Endothelial cell (in vitro differentiated cells): ENCODE results near the gene NAALADL2. TPM values are rescaled to one million over a fixed set of nuclear protein-coding genes. Genes with fewer than 3 reads are reported as not detected.
"Not testable (repeated sequence)": the region's sequence is repeated elsewhere in the genome, so short reads cannot be mapped to it uniquely, and the experiment has no call there.

Experiments
- DNase-seq: peaks from one replicate; pipeline ENCODE4 v3.0.0; 2021; ENCODE audit warnings: low spot score
- H3K27ac Mint-ChIP-seq: one replicate; pipeline ENCODE4 v1.8.0; 2021; ENCODE audit warnings: mixed read lengths, inconsistent platforms; ENCODE audit not compliant: unreplicated experiment
- H3K27me3 Mint-ChIP-seq: one replicate; pipeline ENCODE4 v1.8.0; 2021; ENCODE audit warnings: mild to moderate bottlenecking, moderate library complexity, mixed read lengths, inconsistent platforms; ENCODE audit not compliant: unreplicated experiment
- H3K36me3 Mint-ChIP-seq: one replicate; pipeline ENCODE4 v1.8.0; 2021; ENCODE audit warnings: mild to moderate bottlenecking, low read depth, mixed read lengths, inconsistent platforms; ENCODE audit not compliant: unreplicated experiment
- H3K4me1 Mint-ChIP-seq: one replicate; pipeline ENCODE4 v1.8.0; 2021; ENCODE audit warnings: mild to moderate bottlenecking, mixed read lengths, inconsistent platforms; ENCODE audit not compliant: unreplicated experiment
- H3K4me3 Mint-ChIP-seq: one replicate; pipeline ENCODE4 v1.8.0; 2021; ENCODE audit warnings: mild to moderate bottlenecking, mixed read lengths, inconsistent platforms; ENCODE audit not compliant: unreplicated experiment
- H3K9me3 Mint-ChIP-seq: one replicate; pipeline ENCODE4 v1.8.0; 2021; ENCODE audit warnings: mixed read lengths, inconsistent platforms; ENCODE audit not compliant: unreplicated experiment
- total RNA-seq: library from RNA; stranded (reverse); fragmentation: NEBNext Ultra II Directional; extraction: Animal tissue kit (Norgen Biotek cat#: 25700); gene quantifications from one replicate; pipeline ENCODE4 v1.2.1, GENCODE V29; 2021; ENCODE audit not compliant: unreplicated experiment
- TF ChIP-seq, protein P1 (sequence below): fragments of 200-600 bp; sonication (generic); IDR thresholded peaks from one replicate; pipeline ENCODE4 v1.5.0; 2021; ENCODE audit warnings: antibody characterized with exemption; ENCODE audit not compliant: unreplicated experiment

The NAALADL2 gene
- total RNA-seq, 1 donor from 2014 or later = 3.5 TPM

DNA sequence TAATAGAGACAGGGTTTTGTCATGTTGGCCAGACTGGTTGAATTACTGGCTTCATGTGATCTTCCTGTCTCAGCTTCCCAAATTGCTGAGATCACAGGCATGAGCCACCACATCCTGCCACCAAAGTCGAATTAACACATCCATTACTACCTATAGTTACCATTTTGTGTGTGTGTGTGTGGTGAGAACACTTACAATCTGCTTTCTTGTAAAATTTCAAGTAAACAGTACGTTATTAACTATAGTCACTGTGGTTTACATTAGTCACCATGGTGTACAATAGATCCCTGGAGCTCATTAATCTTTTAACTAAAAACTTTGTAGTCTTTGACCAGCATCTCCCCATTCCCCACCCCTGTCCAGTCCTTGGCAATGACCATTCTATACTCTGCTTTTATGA, 270.0 kb downstream of the NAALADL2 start:
- H3K36me3 Mint-ChIP-seq = peaks cover 6% of the 10 kb centered on the region
- no peak overlapping the region for H3K27ac Mint-ChIP-seq
- TF ChIP-seq, protein P1, sequence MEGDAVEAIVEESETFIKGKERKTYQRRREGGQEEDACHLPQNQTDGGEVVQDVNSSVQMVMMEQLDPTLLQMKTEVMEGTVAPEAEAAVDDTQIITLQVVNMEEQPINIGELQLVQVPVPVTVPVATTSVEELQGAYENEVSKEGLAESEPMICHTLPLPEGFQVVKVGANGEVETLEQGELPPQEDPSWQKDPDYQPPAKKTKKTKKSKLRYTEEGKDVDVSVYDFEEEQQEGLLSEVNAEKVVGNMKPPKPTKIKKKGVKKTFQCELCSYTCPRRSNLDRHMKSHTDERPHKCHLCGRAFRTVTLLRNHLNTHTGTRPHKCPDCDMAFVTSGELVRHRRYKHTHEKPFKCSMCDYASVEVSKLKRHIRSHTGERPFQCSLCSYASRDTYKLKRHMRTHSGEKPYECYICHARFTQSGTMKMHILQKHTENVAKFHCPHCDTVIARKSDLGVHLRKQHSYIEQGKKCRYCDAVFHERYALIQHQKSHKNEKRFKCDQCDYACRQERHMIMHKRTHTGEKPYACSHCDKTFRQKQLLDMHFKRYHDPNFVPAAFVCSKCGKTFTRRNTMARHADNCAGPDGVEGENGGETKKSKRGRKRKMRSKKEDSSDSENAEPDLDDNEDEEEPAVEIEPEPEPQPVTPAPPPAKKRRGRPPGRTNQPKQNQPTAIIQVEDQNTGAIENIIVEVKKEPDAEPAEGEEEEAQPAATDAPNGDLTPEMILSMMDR = no peak
- H3K27me3 Mint-ChIP-seq = no peaks in the 10 kb centered on the region
- H3K4me3 Mint-ChIP-seq = no peak overlapping the region
- no peaks in the 10 kb centered on the region for H3K4me1 Mint-ChIP-seq
- no peak for DNase-seq
- H3K9me3 Mint-ChIP-seq = peaks cover 4% of the 10 kb centered on the region

GRCh38 chr3:175129571-175129970, 270.4 kb downstream of the NAALADL2 start:
- Mint-ChIP-seq H3K27ac (no peak overlapping the region), H3K4me1 (no peaks in the 10 kb centered on the region), H3K4me3 (no peak overlapping the region), H3K36me3 (peaks cover 7% of the 10 kb centered on the region), H3K9me3 (peaks cover 5% of the 10 kb centered on the region), H3K27me3 (no peaks in the 10 kb centered on the region)
- DNase-seq = no peak
- TF ChIP-seq, protein P1 = no peak

DNA sequence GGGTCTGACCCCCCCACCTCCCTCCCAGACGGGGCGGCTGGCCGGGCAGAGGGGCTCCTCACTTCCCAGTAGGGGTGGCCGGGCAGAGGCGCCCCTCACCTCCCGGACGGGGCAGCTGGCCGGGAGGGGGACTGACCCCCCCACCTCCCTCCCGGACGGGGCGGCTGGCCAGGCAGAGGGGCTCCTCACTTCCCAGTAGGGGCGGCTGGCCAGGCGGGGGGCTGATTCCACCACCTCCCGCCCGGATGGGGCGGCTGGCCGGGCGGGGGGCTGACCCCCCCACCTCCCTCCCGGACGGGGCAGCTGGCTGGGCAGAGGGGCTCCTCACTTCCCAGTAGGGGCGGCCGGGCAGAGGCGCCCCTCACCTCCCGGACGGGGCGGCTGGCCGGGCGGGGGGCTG, 272.7 kb downstream of the NAALADL2 start:
- H3K4me3 Mint-ChIP-seq, DNase-seq, H3K4me1 Mint-ChIP-seq, H3K27ac Mint-ChIP-seq, H3K36me3 Mint-ChIP-seq, H3K9me3 Mint-ChIP-seq, H3K27me3 Mint-ChIP-seq: not testable (repeated sequence)

GRCh38 chr3:175132706-175133105, 273.6 kb downstream of the NAALADL2 start:
- not testable (repeated sequence) for H3K9me3 Mint-ChIP-seq, H3K36me3 Mint-ChIP-seq, H3K27me3 Mint-ChIP-seq, DNase-seq, H3K4me3 Mint-ChIP-seq, H3K27ac Mint-ChIP-seq, H3K4me1 Mint-ChIP-seq

DNA sequence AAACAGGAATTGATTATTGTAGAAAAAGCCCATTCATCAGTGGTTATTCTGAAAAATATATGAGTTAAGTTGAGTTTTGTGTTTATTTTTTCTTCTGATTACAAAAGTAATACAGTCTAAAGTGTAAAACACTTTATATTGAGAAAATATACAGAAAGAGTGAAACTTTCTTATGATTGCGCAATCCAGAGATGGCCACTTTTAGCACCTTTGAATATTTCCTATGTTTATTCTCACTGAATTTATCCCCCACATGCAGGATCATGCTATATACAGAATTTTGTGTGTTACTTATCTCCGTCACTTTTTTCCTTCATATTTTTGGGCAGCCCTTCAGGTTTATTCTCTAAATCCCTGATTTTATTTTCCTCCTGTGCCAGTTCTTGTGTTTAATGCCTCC, 285.2 kb downstream of the NAALADL2 start:
- TF ChIP-seq, protein P1 = no peak
- no peaks in the 10 kb centered on the region for H3K27me3 Mint-ChIP-seq
- H3K27ac Mint-ChIP-seq = no peak overlapping the region
- H3K4me3 Mint-ChIP-seq = no peak overlapping the region
- DNase-seq = no peak
- H3K9me3 Mint-ChIP-seq = no peaks in the 10 kb centered on the region
- no peaks in the 10 kb centered on the region for H3K4me1 Mint-ChIP-seq
- no peaks in the 10 kb centered on the region for H3K36me3 Mint-ChIP-seq

DNA sequence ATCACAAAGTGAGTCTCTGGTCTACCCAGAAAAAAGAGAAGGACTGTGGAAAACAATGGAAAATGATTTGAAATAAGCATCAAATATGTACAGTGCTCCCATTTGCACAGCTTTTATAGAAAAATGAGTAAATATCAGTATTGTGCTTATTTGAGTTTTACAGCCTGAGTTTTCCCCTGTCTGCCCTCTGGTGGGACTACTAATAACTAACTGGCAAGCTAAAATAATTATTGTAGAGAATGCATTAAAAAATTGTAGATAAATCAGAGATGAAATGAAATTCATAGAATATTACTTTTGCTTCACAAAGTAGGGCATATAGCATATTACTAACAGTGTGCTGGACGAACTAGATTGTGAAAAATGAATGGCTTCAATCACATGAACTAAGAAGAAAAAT, 287.1 kb downstream of the NAALADL2 start:
- Mint-ChIP-seq H3K4me3 (no peak overlapping the region), H3K4me1 (no peaks in the 10 kb centered on the region), H3K36me3 (no peaks in the 10 kb centered on the region), H3K27me3 (no peaks in the 10 kb centered on the region), H3K27ac (no peak overlapping the region), H3K9me3 (no peaks in the 10 kb centered on the region)
- TF ChIP-seq, protein P1 = no peak
- no peak for DNase-seq
